Activated T-helper 1 cell treated with anti-CD3 and anti-CD28 coated beads, Interleukin-12 subunit alpha, Interleukin-12 subunit beta, Interleukin-2, Interleukin-4 antibody, amounts not matched to agents 30 ng/mL and 10 ng/mL and 1 ng/mL, durations not matched to agents 14 hours and 24 hours and 36 hours (primary cell): ENCODE data around the gene CNKSR1. TPM values are rescaled to one million over a fixed set of nuclear protein-coding genes. Genes with fewer than 3 reads are reported as not detected.
A peak's percentile ranks its signal among the peaks of the same experiment; 100 is the strongest.

Experiments
- DNase-seq: peaks from one replicate; pipeline ENCODE4 v3.0.0; 2021; ENCODE audit warnings: low spot score
- H3K27ac Mint-ChIP-seq: one replicate; pipeline ENCODE4 v1.8.0; 2021; ENCODE audit warnings: mild to moderate bottlenecking, mixed read lengths
- H3K27me3 Mint-ChIP-seq: one replicate; pipeline ENCODE4 v1.8.0; 2022; ENCODE audit warnings: mild to moderate bottlenecking, moderate library complexity, mixed read lengths; ENCODE audit not compliant: insufficient read depth
- H3K36me3 Mint-ChIP-seq: one replicate; pipeline ENCODE4 v1.8.0; 2021; ENCODE audit warnings: low read depth, mixed read lengths
- H3K4me1 Mint-ChIP-seq: one replicate; pipeline ENCODE4 v1.8.0; 2021; ENCODE audit warnings: low read depth, mixed read lengths
- H3K4me3 Mint-ChIP-seq: one replicate; pipeline ENCODE4 v1.8.0; 2021; ENCODE audit warnings: mild to moderate bottlenecking, moderate library complexity, mixed read lengths
- H3K9me3 Mint-ChIP-seq: one replicate; pipeline ENCODE4 v1.8.0; 2021; ENCODE audit warnings: mixed read lengths
- intact Hi-C: fragments of 100-400 bp; cut with micrococcal nuclease; formaldehyde crosslinking; loops from one replicate; pipeline ENCODE4 v1.15.1; 2024
- total RNA-seq: library from RNA; stranded (reverse); gene quantifications from 2 replicates; pipeline ENCODE4 v1.2.3, GENCODE V29; 2022

Gene CNKSR1
- total RNA-seq, 1 donor from 2014 or later, result 4.2 TPM

DNA sequence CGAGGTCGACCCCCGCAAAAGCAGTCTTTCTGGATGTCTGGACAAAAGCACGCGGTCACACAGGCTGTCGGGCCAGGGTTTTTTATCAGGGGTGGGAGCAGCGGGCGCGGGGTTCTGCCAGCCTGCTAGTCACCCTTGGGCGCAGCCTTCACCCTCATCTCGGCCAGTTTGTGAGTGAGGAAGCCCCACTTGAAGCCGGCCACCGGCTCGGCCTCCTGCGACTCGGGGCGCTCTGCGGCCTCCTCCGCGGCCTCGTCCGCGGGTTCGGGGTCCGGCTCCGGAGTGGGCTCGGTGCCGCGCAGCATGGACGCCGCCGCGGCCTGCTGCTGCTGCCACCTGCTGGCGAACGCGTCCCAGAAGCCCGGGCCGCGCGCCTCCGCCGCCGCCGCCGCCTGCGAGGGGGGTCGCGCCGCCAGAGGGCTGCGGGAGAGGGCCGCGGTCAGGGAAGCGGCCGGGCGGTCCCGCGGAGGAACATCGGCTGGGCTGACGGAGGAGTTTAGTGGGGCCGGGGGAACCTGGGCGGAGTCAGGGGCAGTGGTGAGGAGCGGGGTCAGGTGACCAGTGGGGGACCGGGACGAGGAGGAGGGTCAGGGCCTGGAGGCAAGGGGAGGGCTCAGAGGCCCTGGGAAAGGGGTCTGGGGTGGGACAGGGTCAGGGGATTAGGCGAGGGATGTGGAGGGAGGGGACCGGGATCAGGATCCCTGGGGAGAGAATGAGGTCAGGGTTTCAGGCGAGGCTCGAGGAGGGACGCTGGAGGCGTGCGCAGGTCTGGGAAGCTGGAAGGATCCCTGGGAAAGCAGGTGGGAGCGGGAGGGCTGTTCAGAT, 13.0 kb upstream of the CNKSR1 start:
- Mint-ChIP-seq H3K27me3 (peaks cover 47% of the 10 kb centered on the region), H3K36me3 (peaks cover 2% of the 10 kb centered on the region), H3K27ac (no peak overlapping the region), H3K4me3 (peak overlapping the region; percentile 49), H3K4me1 (peaks cover 22% of the 10 kb centered on the region), H3K9me3 (no peaks in the 10 kb centered on the region)
- intact Hi-C loops, result loop anchor here (1.0 kb wide), 1 partner anchor 128 kb away; no protein-coding TSS in a partner anchor
- peak; percentile 41 for DNase-seq

- intact Hi-C loops, result loop anchor here (1.0 kb wide), 2 partner anchors 60 to 129 kb away; no protein-coding TSS in a partner anchor
- peaks cover 2% of the 10 kb centered on the region for H3K36me3 Mint-ChIP-seq
- H3K9me3 Mint-ChIP-seq, result no peaks in the 10 kb centered on the region
- no peak for DNase-seq
- peak overlapping the region; percentile 49 for H3K4me3 Mint-ChIP-seq
- no peak overlapping the region for H3K27ac Mint-ChIP-seq
- H3K27me3 Mint-ChIP-seq, result peaks cover 42% of the 10 kb centered on the region
- H3K4me1 Mint-ChIP-seq, result peaks cover 23% of the 10 kb centered on the region
Observed at GRCh38 chr1:26164861-26165842, 12.1 kb upstream of the CNKSR1 start.

DNA sequence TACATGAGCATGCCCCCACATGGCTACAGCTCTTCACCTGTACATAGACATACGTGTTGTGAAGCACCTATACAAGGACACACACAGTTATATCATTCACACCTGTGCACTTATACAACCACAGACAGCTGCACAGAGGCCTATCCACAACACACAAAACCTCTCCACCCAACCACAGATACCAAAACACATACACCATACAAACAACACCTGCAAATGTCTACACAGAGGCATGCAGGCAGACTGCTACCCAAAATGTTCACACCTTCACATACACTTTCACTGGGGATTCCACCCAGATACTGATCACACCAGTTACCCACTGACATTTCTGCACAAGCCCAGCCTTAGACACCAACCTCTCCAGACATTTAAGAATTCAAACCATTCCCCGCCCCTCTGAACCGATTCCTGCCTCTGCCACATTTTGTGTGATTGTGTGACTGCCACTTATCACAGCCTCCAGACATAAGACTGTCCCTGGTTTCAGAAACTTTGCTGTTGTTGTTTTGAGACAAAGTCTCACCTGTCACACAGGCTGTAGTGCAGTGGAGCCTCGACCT, 10.5 kb upstream of the CNKSR1 start:
- intact Hi-C loops, result no loop called here

GRCh38 chr1:26168410-26169197, 8.7 kb upstream of the CNKSR1 start, which contains the start of gene C1orf232:
TSS of gene C1orf232 (minus strand) at chr1:26168963. CDS start at chr1:26168499, 464 bp downstream.
- Mint-ChIP-seq H3K36me3 (peaks cover 8% of the 10 kb centered on the region), H3K27ac (peak within 1 kb of the TSS; percentile 88), H3K27me3 (peaks cover 24% of the 10 kb centered on the region), H3K4me1 (peaks cover 29% of the 10 kb centered on the region), H3K4me3 (peak within 1 kb of the TSS; percentile 92), H3K9me3 (no peaks in the 10 kb centered on the region)
- intact Hi-C loops, result loop anchor here (1.0 kb wide), 3 partner anchors 66 to 223 kb away; partner anchors contain the start of gene CEP85
- DNase-seq, result no peak

More for the DNA sequence above, 10.5 kb upstream of the CNKSR1 start:
- peaks cover 33% of the 10 kb centered on the region for H3K27me3 Mint-ChIP-seq
- no peak overlapping the region for H3K27ac Mint-ChIP-seq
- no peak for DNase-seq
- no peaks in the 10 kb centered on the region for H3K9me3 Mint-ChIP-seq
- peaks cover 6% of the 10 kb centered on the region for H3K36me3 Mint-ChIP-seq
- H3K4me1 Mint-ChIP-seq, result peaks cover 34% of the 10 kb centered on the region
- H3K4me3 Mint-ChIP-seq, result no peak overlapping the region

DNA sequence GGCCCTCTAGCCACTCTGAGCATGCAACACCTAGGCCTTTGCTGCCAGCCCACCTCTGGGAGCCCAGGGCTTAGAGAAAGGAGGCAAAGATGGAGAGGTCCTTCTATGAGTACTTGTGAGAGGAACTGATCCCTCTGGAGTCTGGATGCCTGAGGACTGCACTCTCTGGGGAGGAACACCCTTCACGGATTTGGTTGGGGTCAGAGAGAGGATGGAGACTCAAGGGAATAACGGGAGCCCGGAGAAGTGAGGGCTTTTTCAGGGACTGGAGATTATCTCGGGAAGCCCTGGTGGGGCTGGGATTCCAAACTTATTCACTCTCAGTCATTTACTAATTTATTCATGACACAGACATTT, 8.1 kb upstream of the CNKSR1 start:
- Mint-ChIP-seq H3K27me3 (peaks cover 23% of the 10 kb centered on the region), H3K4me3 (peak overlapping the region; percentile 92), H3K9me3 (no peaks in the 10 kb centered on the region), H3K36me3 (peaks cover 8% of the 10 kb centered on the region), H3K27ac (peak overlapping the region; percentile 23), H3K4me1 (peaks cover 29% of the 10 kb centered on the region)
- intact Hi-C loops, result loop anchor here (1.0 kb wide), 3 partner anchors 65 to 222 kb away; partner anchors contain the start of gene CEP85
- no peak for DNase-seq

- Mint-ChIP-seq H3K27ac (peak within 1 kb of the TSS; percentile 88), H3K9me3 (no peaks in the 10 kb centered on the region), H3K4me3 (peak within 1 kb of the TSS; percentile 92), H3K36me3 (peaks cover 6% of the 10 kb centered on the region), H3K4me1 (peaks cover 29% of the 10 kb centered on the region), H3K27me3 (peaks cover 17% of the 10 kb centered on the region)
- peak; percentile 85 for DNase-seq
- intact Hi-C loops, result loop anchor here (1.0 kb wide), 3 partner anchors 64 to 221 kb away; partner anchors contain the start of gene CEP85
Observed at GRCh38 chr1:26169669-26170471, 7.4 kb upstream of the CNKSR1 start, which contains the start of gene ZNF593. TSS of gene ZNF593 (plus strand) at chr1:26169908. CDS start at chr1:26169984, 76 bp downstream.

DNA sequence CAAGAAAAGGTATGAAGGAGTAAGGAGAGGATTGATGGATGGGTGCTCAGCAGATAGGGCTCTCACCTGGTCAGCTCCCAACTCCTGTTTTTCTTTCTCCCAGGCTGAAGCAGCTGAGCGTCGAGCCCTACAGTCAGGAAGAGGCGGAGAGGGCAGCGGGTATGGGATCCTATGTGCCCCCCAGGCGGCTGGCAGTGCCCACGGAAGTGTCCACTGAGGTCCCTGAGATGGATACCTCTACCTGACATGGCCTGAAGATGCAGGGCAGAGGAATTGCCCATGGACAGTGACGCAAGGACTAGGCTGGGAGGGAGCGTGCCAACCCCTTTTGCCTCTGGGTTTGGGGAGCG, 6.8 kb upstream of the CNKSR1 start:
- Mint-ChIP-seq H3K27ac (peak overlapping the region; percentile 88), H3K27me3 (peaks cover 15% of the 10 kb centered on the region), H3K36me3 (peaks cover 6% of the 10 kb centered on the region), H3K4me1 (peaks cover 24% of the 10 kb centered on the region), H3K9me3 (no peaks in the 10 kb centered on the region), H3K4me3 (peak overlapping the region; percentile 92)
- intact Hi-C loops, result no loop called here
- DNase-seq, result no peak

GRCh38 chr1:26171084-26172072, 5.9 kb upstream of the CNKSR1 start, which contains the start of gene ZNF593OS:
TSS of gene ZNF593OS (minus strand) at chr1:26171832. CDS start at chr1:26171661, 171 bp downstream.
- Mint-ChIP-seq H3K9me3 (no peaks in the 10 kb centered on the region), H3K27me3 (peaks cover 14% of the 10 kb centered on the region), H3K27ac (no peak within 1 kb of the TSS), H3K4me3 (peak within 1 kb of the TSS; percentile 92), H3K4me1 (peaks cover 18% of the 10 kb centered on the region), H3K36me3 (peaks cover 6% of the 10 kb centered on the region)
- intact Hi-C loops, result no loop called here
- DNase-seq, result no peak

DNA sequence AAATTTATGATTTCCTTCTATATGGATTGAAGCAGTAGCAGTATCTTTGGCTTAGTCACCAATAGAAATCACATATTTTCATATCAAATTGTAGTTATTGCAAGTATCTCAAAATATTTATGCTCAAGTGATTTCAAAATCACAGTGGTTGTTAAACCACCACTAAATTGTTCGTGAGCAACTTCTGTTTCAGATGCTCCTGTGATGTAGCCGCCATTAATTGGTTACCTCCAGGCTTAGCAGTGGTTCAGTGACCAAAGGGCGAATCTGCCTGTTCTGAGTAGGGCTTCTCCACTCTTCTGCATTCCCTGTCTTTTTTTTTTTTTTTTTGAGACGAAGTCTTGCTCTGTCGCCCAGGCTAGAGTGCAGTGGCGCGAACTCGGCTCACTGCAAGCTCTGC, 1.9 kb upstream of the CNKSR1 start:
- Mint-ChIP-seq H3K27ac (no peak overlapping the region), H3K4me1 (peaks cover 9% of the 10 kb centered on the region), H3K27me3 (no peaks in the 10 kb centered on the region), H3K36me3 (peaks cover 6% of the 10 kb centered on the region), H3K4me3 (no peak overlapping the region), H3K9me3 (no peaks in the 10 kb centered on the region)
- no peak for DNase-seq
- intact Hi-C loops, result no loop called here

GRCh38 chr1:26180010-26180506, 2.8 kb downstream of the CNKSR1 start:
- H3K9me3 Mint-ChIP-seq, result no peaks in the 10 kb centered on the region
- H3K27ac Mint-ChIP-seq, result no peak overlapping the region
- no peak for DNase-seq
- peaks cover 4% of the 10 kb centered on the region for H3K27me3 Mint-ChIP-seq
- no peaks in the 10 kb centered on the region for H3K36me3 Mint-ChIP-seq
- intact Hi-C loops, result no loop called here
- H3K4me1 Mint-ChIP-seq, result no peaks in the 10 kb centered on the region
- H3K4me3 Mint-ChIP-seq, result no peak overlapping the region
